Amygdala (tissue), 56 donors: ENCODE data around the gene SIK3.
"Not testable (repeated sequence)": the region's sequence is repeated elsewhere in the genome, so short reads cannot be mapped to it uniquely, and the experiment has no call there.

Source experiments
- DNase-seq, 56 donors: peaks; one replicate each; lab custom pipeline; 2025; lab: John Stamatoyannopoulos, UW

Gene SIK3

DNA sequence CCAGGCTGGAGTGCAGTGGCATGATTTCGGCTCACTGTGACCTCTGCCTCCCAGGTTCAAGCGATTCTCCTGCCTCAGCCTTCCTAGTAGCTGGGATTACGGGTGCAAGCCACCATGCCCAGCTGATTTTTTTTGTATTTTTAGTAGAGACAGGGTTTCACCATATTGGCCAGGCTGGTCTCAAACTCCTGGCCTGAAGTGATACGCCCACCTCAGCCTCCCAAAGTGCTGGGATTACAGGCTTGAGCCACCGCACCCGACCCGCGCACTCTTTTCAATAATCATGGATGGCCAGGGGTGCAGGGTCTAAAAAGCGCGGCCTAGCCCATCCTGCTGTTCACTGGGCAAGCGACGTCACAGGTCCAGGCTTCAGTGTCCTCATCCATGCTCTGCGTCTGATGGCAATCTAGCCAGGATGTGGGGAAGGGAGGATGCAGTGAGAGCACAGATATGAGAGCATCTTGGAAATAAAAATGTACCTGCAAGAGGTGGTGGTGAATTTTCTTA lies 263.6 kb downstream of the SIK3 start:
- DNase-seq, result not testable (repeated sequence)

GRCh38 chr11:116833816-116834534 lies 264.3 kb downstream of the SIK3 start:
- no peak for DNase-seq

GRCh38 chr11:116833491-116833815 lies 264.8 kb downstream of the SIK3 start:
- DNase-seq, result no peak

DNA sequence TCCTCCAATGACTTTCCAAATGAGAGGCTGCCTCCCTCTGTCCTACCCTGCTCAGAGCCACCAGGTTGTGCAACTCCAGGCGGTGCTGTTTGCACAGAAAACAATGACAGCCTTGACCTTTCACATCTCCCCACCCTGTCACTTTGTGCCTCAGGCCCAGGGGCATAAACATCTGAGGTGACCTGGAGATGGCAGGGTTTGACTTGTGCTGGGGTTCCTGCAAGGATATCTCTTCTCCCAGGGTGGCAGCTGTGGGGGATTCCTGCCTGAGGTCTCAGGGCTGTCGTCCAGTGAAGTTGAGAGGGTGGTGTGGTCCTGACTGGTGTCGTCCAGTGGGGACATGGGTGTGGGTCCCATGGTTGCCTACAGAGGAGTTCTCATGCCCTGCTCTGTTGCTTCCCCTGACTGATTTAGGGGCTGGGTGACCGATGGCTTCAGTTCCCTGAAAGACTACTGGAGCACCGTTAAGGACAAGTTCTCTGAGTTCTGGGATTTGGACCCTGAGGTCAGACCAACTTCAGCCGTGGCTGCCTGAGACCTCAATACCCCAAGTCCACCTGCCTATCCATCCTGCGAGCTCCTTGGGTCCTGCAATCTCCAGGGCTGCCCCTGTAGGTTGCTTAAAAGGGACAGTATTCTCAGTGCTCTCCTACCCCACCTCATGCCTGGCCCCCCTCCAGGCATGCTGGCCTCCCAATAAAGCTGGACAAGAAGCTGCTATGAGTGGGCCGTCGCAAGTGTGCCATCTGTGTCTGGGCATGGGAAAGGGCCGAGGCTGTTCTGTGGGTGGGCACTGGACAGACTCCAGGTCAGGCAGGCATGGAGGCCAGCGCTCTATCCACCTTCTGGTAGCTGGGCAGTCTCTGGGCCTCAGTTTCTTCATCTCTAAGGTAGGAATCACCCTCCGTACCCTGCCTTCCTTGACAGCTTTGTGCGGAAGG lies 265.6 kb downstream of the SIK3 start:
- no peak for DNase-seq

GRCh38 chr11:116831790-116832349 lies 266.4 kb downstream of the SIK3 start:
- DNase-seq, result no peak

DNA sequence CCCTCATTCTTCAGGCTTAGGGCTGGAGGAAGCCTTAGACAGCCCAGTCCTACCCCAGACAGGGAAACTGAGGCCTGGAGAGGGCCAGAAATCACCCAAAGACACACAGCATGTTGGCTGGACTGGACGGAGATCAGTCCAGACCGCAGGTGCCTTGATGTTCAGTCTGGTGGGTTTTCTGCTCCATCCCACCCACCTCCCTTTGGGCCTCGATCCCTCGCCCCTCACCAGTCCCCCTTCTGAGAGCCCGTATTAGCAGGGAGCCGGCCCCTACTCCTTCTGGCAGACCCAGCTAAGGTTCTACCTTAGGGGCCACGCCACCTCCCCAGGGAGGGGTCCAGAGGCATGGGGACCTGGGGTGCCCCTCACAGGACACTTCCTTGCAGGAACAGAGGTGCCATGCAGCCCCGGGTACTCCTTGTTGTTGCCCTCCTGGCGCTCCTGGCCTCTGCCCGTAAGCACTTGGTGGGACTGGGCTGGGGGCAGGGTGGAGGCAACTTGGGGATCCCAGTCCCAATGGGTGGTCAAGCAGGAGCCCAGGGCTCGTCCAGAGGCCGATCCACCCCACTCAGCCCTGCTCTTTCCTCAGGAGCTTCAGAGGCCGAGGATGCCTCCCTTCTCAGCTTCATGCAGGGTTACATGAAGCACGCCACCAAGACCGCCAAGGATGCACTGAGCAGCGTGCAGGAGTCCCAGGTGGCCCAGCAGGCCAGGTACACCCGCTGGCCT lies 267.9 kb downstream of the SIK3 start:
- DNase-seq, result no peak

- no peak for DNase-seq
These were observed 268.6 kb downstream of the SIK3 start, which contains the start of gene APOC3 for GRCh38 chr11:116829525-116830183. Gene APOC3 (plus strand): TSS chr11:116829907. CDS start chr11:116830583, 676 bp downstream.

- DNase-seq, result no peak
These were observed 269.4 kb downstream of the SIK3 start for GRCh38 chr11:116828632-116829524.

- DNase-seq, result no peak
These were observed 270.8 kb downstream of the SIK3 start for GRCh38 chr11:116827461-116827860.

- no peak for DNase-seq
These were observed 271.3 kb downstream of the SIK3 start for GRCh38 chr11:116826751-116827431.

- no peak for DNase-seq
These were observed 272.1 kb downstream of the SIK3 start for GRCh38 chr11:116825854-116826750.

- no peak for DNase-seq
These were observed 272.8 kb downstream of the SIK3 start for GRCh38 chr11:116825434-116825833.

DNA sequence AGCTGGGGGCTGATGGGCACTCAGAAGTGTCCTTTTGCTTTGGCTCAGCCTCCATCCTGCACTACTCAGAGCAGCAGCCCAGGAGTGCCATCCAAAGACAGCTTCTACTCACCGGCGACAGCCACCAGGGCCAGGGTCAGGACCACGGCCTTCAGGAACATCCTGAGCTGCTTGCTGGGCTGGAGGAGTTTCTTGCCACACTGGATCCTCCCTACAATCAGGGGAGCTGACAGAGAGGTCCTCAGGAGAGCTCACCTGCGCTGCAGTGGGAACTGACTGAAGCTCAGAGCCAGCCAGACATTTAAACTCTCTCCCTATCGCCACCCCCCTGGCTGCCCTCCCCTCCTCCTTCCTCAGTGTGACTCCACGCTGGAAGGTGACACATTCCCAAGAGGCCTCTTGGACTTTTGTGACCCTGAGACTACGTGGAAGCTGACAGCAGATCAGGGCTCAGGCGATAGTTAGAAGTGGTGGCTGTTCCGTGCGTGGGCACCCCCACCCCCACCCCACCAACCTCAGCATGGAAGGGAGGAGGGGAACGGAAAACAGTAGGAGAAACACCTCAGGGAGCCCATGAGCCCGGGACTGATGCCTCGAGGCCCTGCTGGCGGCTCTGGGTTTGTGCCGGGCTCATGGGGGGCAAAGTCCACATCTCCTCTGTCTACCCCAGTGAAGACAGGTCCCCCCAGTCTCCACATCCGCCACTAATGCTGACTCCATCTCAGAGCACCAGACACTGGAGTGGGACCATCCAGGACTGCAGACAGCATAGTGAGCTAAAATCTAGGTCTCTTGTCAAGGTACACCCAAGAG lies 275.0 kb downstream of the SIK3 start, which contains the start of gene APOA4:
TSS of gene APOA4 (minus strand) at position 274 of the 813 bp plus-strand sequence. CDS start at position 161, 113 bp downstream.
- no peak for DNase-seq

DNA sequence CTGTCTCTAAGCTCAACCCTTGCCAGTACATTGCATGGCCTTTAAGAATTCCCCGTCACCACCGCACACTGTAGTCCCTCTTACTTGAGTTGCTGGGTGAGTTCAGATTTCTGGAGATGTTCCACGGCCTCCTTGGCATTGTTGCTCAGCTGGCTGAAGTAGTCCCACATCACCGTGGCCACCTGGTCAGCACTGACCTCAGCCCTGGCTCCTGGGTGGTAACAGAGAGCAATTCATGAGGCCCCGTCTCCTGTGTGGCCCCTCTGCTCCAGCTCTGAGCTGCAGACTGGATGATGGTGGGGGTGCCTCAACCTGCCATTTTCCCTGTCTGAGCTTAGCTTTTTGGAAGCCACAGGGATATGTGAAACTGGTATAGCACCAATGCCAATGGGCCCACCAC lies 275.7 kb downstream of the SIK3 start:
- DNase-seq, result no peak

DNA sequence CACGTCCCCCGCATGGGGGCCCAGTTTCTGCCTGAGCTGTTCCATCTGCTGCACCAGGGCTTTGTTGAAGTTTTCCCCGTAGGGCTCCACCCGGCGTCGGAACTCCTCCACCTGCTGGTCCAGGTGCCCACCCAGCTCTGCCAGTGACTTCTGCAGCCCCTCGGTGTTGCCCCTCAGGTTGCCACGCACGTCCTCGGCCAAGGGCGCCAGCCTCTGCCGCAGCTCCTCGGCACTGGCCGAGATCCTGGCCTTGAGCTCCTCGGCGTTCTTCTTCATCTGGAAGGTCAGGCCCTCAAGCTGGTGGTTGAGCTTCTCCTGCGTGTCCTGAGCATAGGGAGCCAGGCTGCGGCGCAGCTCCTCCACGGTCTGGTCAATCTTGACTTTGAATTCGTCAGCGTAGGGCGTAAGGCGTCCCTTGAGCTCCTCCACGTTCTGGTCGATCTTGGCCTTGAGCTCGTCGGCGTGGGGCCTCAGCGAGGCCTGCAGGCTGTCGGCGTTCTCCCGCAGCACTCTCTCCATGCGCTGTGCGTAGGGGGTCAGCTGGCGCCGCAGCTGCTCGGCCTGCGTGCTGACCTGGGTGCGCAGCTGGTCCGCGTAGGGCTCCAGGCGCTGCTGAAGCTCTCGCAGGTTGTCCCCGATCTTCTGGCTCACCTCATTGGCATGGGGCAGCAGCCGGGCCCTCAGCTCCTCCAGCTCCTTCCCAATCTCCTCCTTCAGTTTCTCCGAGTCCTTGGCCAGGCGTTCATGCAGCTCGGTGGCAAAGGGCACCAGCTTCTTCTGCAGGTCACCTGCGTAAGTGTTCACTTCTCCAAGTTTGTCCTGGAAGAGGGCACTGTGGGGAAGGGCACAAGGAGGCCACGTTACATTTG lies 276.9 kb downstream of the SIK3 start:
- no peak for DNase-seq
